ENCODE results near the gene ARSG.

The ARSG gene

GRCh38 chr17:68452724-68453290 is 161.5 kb downstream of the ARSG start:
- DNase-seq (ENCODE audit: low spot score): no peak

- DNase-seq (ENCODE audit: low spot score): no peak
Observed at GRCh38 chr17:68453991-68454665, 162.8 kb downstream of the ARSG start.

DNA sequence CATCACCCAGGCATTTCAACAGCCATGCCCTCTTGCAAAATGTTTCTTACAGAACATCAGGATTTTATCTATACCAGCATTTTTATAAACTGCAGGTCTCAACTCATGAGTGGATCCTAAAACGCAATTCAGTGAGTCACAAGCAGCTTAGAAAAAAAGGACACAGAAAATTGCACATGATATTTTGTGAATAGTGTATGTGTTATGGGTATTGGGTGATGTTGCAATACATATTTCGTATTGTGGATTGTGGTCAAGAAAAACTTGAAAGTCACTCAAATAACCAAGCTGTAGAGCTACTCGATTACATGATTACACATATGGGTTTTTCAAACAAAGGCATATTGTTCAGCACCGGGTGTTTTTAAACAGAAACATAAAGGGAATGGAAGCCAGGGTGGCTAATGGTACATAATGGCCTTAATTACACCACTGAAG is 164.6 kb downstream of the ARSG start:
- no peak for DNase-seq (ENCODE audit: low spot score)

- no peak for DNase-seq (ENCODE audit: low spot score)
Observed at GRCh38 chr17:68456339-68457167, 165.3 kb downstream of the ARSG start.

- DNase-seq (ENCODE audit: low spot score): no peak
Observed at GRCh38 chr17:68457168-68457538, 165.9 kb downstream of the ARSG start, which contains the start of gene WIPI1. TSS of gene WIPI1 (minus strand) at chr17:68457496. CDS start at chr17:68457421, 75 bp downstream.

- peak; percentile 100 for DNase-seq (ENCODE audit: low spot score)
Observed at GRCh38 chr17:68457539-68458259, 166.4 kb downstream of the ARSG start.

GRCh38 chr17:68458260-68459036 is 167.2 kb downstream of the ARSG start:
- DNase-seq (ENCODE audit: low spot score): no peak

DNA sequence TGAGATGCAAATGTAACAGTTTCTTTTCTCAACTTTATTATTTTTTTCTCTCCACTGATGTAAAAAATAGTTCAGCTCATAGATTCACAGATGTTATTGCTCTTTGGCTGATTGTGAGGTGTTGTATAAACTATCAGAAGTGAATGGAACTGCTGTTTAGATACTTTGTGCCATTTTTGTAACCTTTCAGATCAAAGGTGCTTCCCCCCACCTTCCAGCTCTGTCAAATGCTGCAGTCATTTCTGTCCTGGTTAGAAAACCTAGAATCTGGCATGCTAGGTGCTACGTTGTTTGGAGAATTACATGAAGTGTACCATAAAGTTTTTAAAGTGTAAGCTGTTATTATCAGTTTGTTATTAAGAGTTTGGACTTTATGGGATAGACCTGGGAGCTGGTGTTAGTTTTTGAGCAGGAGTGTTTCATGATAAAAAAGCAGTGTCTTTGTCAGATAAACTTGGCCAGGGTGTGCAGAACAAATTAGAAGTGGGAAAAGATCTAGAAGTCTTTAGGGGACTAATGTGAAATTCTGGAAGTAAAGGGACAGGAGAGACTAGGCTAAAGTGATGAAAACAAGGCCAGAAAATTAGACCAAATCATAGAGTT is 167.8 kb downstream of the ARSG start:
- DNase-seq (ENCODE audit: low spot score): no peak

GRCh38 chr17:68460146-68460545 is 168.9 kb downstream of the ARSG start:
- no peak for DNase-seq (ENCODE audit: low spot score)

DNA sequence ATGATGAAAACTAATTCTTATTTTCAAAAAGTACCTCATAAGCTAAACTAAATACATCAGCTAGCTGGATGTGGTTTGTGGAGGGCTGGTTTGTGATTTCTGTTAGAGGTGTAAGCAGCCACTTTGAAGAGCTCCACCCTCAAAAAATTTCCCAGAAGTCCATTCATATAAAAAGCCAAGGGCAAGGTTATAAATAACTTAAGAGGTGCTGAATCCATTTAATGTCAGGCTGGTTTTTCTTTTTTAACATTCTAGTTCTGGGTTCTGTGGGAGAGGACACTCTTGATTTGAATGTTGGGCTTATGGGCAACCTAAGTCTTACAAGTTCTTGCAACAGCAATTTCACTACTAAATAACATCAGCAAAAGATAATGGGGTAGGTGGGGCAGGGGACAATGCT is 169.4 kb downstream of the ARSG start:
- no peak for DNase-seq (ENCODE audit: low spot score)

- no peak for DNase-seq (ENCODE audit: low spot score)
Observed at GRCh38 chr17:68461122-68461539, 169.8 kb downstream of the ARSG start.

- no peak for DNase-seq (ENCODE audit: low spot score)
Observed at GRCh38 chr17:68461589-68461988, 170.3 kb downstream of the ARSG start.

DNA sequence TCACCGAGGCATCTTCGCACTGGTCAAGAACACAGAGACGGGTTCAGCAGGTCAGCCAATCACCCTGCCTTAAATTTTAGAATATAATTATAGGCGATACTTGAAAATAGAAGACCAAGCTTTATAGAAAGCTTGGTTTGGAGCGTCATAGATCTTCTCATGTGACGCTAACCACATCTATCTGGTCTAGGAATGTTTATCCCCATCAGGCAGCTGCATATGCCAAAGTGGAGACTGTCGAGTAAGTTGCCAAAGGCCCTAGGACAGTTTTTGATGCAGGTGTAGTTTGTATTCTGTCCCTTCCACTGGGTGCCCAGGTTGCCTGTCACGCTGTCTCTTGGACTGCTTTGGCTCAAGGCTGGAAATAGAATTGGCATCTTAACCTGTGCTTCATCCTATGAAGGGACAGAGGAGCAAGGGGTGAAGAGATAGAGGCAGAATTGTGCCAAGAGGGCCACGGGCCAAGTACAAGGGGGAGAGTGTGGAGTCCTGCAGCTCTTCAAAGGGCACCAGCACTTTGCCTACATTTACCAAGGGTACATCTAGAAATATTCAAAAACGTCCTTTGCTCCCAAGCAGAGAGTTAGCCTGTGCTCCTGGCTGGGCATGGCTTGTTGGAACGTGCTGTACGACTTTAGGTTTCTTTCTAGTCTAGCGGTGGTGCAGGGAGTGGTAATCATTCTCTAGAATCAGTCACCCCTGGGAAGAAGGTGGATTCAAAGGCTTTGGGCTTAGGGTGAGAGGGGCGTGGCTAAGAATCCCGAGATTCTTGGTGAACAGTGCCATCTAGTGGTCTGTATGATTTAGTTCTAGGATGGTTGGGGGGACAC is 171.3 kb downstream of the ARSG start:
- peak; percentile 82 for DNase-seq (ENCODE audit: low spot score)

DNA sequence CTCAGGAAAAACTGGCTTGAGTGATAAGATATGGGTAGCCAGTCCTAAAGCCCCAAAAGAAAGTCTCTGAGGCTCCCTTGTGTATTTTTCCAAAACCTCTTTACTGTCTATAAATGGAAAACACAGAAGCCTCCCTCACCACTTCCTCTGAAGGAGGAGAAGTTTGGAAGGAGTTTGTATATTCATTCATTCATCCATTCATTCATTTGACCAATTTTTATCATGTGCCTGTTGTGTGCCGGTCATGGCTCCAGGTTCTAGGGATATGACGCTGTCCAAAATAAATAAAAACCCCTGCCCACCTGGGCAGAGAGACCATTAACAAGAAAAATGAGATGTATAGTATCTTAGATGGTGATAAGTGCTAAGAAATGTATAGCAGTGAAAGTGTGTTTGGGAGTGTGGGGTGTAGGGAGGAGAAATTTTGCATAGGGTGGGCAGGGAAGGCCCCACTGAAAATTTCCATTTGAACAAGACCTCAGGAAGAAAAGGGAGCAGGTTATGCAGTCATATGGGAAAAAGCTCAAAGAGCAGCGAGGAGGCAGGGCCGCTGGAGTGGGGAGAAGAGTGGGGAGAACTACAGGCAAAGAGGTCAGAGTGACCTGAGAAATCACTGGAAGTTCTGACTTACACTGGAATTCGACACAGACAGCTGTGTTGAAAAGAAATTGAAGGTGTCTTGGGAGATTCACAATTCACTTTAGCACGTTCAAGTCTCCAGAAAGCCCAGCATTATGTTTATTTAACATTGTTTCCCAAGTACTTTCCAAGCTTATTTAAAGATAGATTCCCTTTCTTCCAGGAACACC is 172.1 kb downstream of the ARSG start:
- DNase-seq (ENCODE audit: low spot score): no peak

GRCh38 chr17:68468334-68468733 is 177.0 kb downstream of the ARSG start:
- DNase-seq (ENCODE audit: low spot score): no peak

DNA sequence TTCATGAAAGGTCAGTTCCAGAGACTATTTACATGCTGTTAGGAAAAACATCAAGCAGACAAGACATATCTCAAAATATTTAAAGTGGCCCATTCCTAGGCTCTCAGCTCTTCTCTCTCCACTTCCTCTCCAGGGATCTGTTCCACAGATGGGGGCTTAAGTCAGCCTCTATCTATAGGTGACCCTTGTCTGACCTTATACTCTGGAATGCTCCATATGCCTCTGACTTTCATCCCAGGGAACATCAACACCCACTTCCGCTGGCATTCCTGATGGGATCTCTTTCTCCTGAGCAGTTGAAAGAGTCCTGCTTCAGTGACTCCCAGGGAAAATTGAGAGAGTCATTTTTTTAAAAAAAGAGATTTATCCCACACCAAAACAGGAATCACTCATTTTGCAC is 177.5 kb downstream of the ARSG start:
- DNase-seq (ENCODE audit: low spot score): no peak
